PC-3 (cell line): Measurements from ENCODE around the gene CFAP73. TPM values are rescaled to one million over a fixed set of nuclear protein-coding genes. Genes with fewer than 3 reads are reported as not detected.

Experiments
- ATAC-seq: fragments of 200-7000 bp; cut with Tn5 transposase; 2 replicates; pipeline ENCODE4 v1.9.1; 2020; ENCODE audit warnings: mild to moderate bottlenecking, moderate library complexity
- BruUV-seq: library from RNA; stranded (reverse); fragments of 400-500 nt; replicated peaks from 2 replicates; lab custom pipeline; 2021; lab: Mats Ljungman, UMichigan
- CTCF ChIA-PET: fragments of 300-600 bp; sonication (Branson Sonifier 250); formaldehyde crosslinking; loops from one replicate; lab custom pipeline; 2022; ENCODE audit warnings: antibody characterized with exemption; lab: Charles Lee
- POLR2A ChIA-PET: fragments of 300-600 bp; sonication (Branson Sonifier 250); formaldehyde crosslinking; loops from one replicate; lab custom pipeline; 2022; ENCODE audit warnings: antibody characterized with exemption; ENCODE audit not compliant: unreplicated experiment; lab: Charles Lee
- DNase-seq: peaks from one replicate; pipeline ENCODE4 v3.0.0-alpha.2; 2015
- H2AFZ ChIP-seq: fragments of 300-600 bp; sonication (generic); 2 replicates; pipeline ENCODE4 v1.6.0; 2016; ENCODE audit warnings: antibody characterized with exemption, low read length
- H3F3A ChIP-seq: fragments of 300-600 bp; sonication (generic); one replicate; pipeline ENCODE4 v1.6.0; 2017; ENCODE audit warnings: antibody characterized with exemption, low read length, control low read depth, mild to moderate bottlenecking; ENCODE audit not compliant: unreplicated experiment
- H3K27ac ChIP-seq: fragments of 300-600 bp; sonication (generic); 2 replicates; pipeline ENCODE4 v1.5.1; 2016; ENCODE audit warnings: mild to moderate bottlenecking, low read length
- H3K27me3 ChIP-seq: fragments of 300-600 bp; sonication (generic); 2 replicates; pipeline ENCODE4 v1.6.1; 2016; ENCODE audit warnings: low read length, mixed read lengths
- H3K36me3 ChIP-seq: fragments of 300-600 bp; sonication (generic); 2 replicates; pipeline ENCODE4 v1.6.1; 2016; ENCODE audit warnings: low read depth, mixed run types, low read length, mixed read lengths
- H3K4me1 ChIP-seq: fragments of 300-600 bp; sonication (generic); 2 replicates; pipeline ENCODE4 v1.5.1; 2016; ENCODE audit warnings: low read length; ENCODE audit not compliant: insufficient read depth
- H3K4me2 ChIP-seq: fragments of 300-600 bp; sonication (generic); 2 replicates; pipeline ENCODE4 v1.6.0; 2016; ENCODE audit warnings: low read length
- H3K4me3 ChIP-seq: fragments of 300-600 bp; sonication (generic); 2 replicates; pipeline ENCODE4 v1.5.1; 2016; ENCODE audit warnings: mild to moderate bottlenecking, low read length, mixed read lengths
- H3K79me2 ChIP-seq: fragments of 300-600 bp; sonication (generic); 2 replicates; pipeline ENCODE4 v1.6.1; 2017; ENCODE audit warnings: low read length, mixed read lengths
- H3K9ac ChIP-seq: fragments of 300-600 bp; sonication (generic); 2 replicates; pipeline ENCODE4 v1.6.0; 2016; ENCODE audit warnings: mild to moderate bottlenecking, low read length
- H3K9me2 ChIP-seq: fragments of 300-600 bp; sonication (generic); replicated peaks from 2 replicates; pipeline ENCODE4 v1.6.1; 2016; ENCODE audit warnings: mixed run types, low read length, mixed read lengths
- H3K9me3 ChIP-seq: fragments of 300-600 bp; sonication (generic); 2 replicates; pipeline ENCODE4 v1.6.1; 2016; ENCODE audit warnings: low read length, mixed read lengths
- H4K20me1 ChIP-seq: fragments of 300-600 bp; sonication (generic); 2 replicates; pipeline ENCODE4 v1.6.1; 2016; ENCODE audit warnings: low read length, mixed read lengths
- CTCF ChIP-seq: fragments of 300-600 bp; sonication (generic); conservative IDR thresholded peaks from 2 replicates; pipeline ENCODE4 v1.5.1; 2017; ENCODE audit warnings: antibody characterized with exemption, low read depth, mild to moderate bottlenecking, low read length
- EZH2 ChIP-seq: fragments of 300-600 bp; sonication (generic); IDR thresholded peaks from one replicate; pipeline ENCODE4 v1.6.1; 2017; ENCODE audit warnings: antibody characterized with exemption, mild to moderate bottlenecking, low read length; ENCODE audit not compliant: unreplicated experiment
- EZH2phosphoT487 ChIP-seq: fragments of 300-600 bp; sonication (generic); IDR thresholded peaks from 2 replicates; pipeline ENCODE4 v1.6.1; 2018; ENCODE audit warnings: mild to moderate bottlenecking, antibody characterized with exemption, low read length, borderline replicate concordance
- intact Hi-C: fragments of 100-400 bp; cut with micrococcal nuclease; formaldehyde crosslinking; loops from 2 replicates; pipeline ENCODE4 v1.9.0; 2023
- total RNA-seq: library from RNA; depleted of rRNA; stranded (reverse); fragments of >200 nt; gene quantifications from 2 replicates; pipeline ENCODE4 v1.2.3, GENCODE V29; 2014

CFAP73 gene
- total RNA-seq, 1 experiment from 2014 or later = not detected

DNA sequence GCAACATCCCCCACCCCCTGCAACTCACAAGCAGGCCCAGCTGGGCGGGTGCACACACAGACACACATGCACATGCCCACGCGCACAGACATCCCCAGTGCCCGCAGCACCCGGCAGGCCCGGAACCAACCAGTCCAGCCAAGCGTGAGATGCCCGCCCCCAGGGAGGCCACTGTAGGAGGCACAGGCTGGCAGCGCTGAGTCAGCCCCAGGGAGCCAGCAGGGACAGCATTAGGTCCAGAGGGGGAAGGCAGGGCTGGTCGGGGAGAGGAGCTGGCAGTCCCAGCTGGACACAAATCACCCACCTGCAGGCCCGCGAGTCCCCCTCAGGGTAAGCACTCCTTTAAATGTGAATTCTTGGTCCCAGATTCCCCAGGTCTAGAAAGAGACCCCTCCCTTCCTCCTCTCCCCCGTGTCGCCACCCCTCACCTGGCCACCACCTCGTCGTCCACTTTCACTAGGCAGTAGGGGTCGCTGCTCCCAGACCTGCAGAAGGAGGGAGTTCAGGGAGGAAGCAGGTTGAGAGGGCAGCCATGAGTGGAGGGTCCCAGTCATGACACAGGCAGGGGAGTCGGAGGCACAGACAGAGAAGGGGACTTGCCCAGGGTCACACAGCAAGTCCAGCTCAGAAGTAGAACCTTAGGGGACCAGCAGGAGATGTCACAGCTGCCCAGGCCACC lies 18.9 kb upstream of the CFAP73 start:
- Histone ChIP-seq H4K20me1 (no peaks in the 10 kb centered on the region), H3K27me3 (0 out of 2 replicates have a peak, but pooled peaks cover 5% of the 10 kb centered on the region), H3K36me3 (no peaks in the 10 kb centered on the region), H3K9ac (no peak overlapping the region), H3K79me2 (no peaks in the 10 kb centered on the region), H2AFZ (no peak overlapping the region), H3K9me2 (no peaks in the 10 kb centered on the region), H3K9me3 (no peaks in the 10 kb centered on the region), H3K4me1 (no peaks in the 10 kb centered on the region), H3K27ac (no peak overlapping the region), H3K4me3 (no peak overlapping the region), H3K4me2 (no peak overlapping the region), H3F3A (no peaks in the 10 kb centered on the region)
- peak; percentile 30 for DNase-seq
- BruUV-seq = no TSS peak
- intact Hi-C loops = no loop called here
- peak; percentile 45 for ATAC-seq
- ChIA-PET POLR2A (no interaction called here), CTCF (no interaction called here)
- TF ChIP-seq CTCF (peak; percentile 53), EZH2 (no peak), EZH2phosphoT487 (no peak)

- Histone ChIP-seq H4K20me1 (no peaks in the 10 kb centered on the region), H3K27me3 (0 out of 2 replicates have a peak, but pooled peaks cover 5% of the 10 kb centered on the region), H3K36me3 (no peaks in the 10 kb centered on the region), H3K79me2 (no peaks in the 10 kb centered on the region), H3K4me1 (no peaks in the 10 kb centered on the region), H3K4me2 (no peak overlapping the region), H3K27ac (no peak overlapping the region), H3K9me2 (no peaks in the 10 kb centered on the region), H3K9ac (no peak overlapping the region), H3F3A (no peaks in the 10 kb centered on the region), H2AFZ (no peak overlapping the region), H3K4me3 (no peak overlapping the region), H3K9me3 (no peaks in the 10 kb centered on the region)
- ATAC-seq (no peak), DNase-seq (no peak)
- ChIA-PET POLR2A (no interaction called here), CTCF (no interaction called here)
- intact Hi-C loops = no loop called here
- TF ChIP-seq EZH2 = no peak
- no peak for TF ChIP-seq CTCF
- no peak for TF ChIP-seq EZH2phosphoT487
- BruUV-seq = no TSS peak
These were observed 18.0 kb upstream of the CFAP73 start for GRCh38 chr12:113131556-113131955.

- Histone ChIP-seq H2AFZ (no peak overlapping the region), H3K9me2 (no peaks in the 10 kb centered on the region), H3K4me1 (no peaks in the 10 kb centered on the region), H3K79me2 (no peaks in the 10 kb centered on the region), H3K9ac (no peak overlapping the region), H3K27ac (no peak overlapping the region), H3F3A (no peaks in the 10 kb centered on the region), H4K20me1 (no peaks in the 10 kb centered on the region), H3K9me3 (no peaks in the 10 kb centered on the region), H3K27me3 (0 out of 2 replicates have a peak, but pooled peaks cover 5% of the 10 kb centered on the region), H3K36me3 (no peaks in the 10 kb centered on the region), H3K4me2 (no peak overlapping the region), H3K4me3 (no peak overlapping the region)
- TF ChIP-seq EZH2phosphoT487 = no peak
- intact Hi-C loops = no loop called here
- ChIA-PET CTCF (no interaction called here), POLR2A (no interaction called here)
- DNase-seq = no peak
- no peak for ATAC-seq
- no TSS peak for BruUV-seq
These were observed 16.5 kb upstream of the CFAP73 start for GRCh38 chr12:113133036-113133435.
